Activated T-helper 2 cell treated with anti-CD3 and anti-CD28 coated beads, Interferon-gamma antibody, Interleukin-2, Interleukin-4, amounts not matched to agents 10 μg/mL and 5 μg/mL and 100 μg/mL, durations not matched to agents 14 hours and 24 hours and 36 hours (primary cell): ENCODE data around the gene AURKAIP1. TPM values are rescaled to one million over a fixed set of nuclear protein-coding genes. Genes with fewer than 3 reads are reported as not detected.
"Not testable (repeated sequence)": the region's sequence is repeated elsewhere in the genome, so short reads cannot be mapped to it uniquely, and the experiment has no call there.

Experiments used
- DNase-seq: peaks from one replicate; pipeline ENCODE4 v3.0.0; 2021; ENCODE audit warnings: low spot score
- H3K27ac Mint-ChIP-seq: one replicate; pipeline ENCODE4 v1.8.0; 2021; ENCODE audit warnings: mixed read lengths
- H3K27me3 Mint-ChIP-seq: one replicate; pipeline ENCODE4 v1.8.0; 2021; ENCODE audit warnings: low read depth, mixed read lengths
- H3K36me3 Mint-ChIP-seq: one replicate; pipeline ENCODE4 v1.8.0; 2021; ENCODE audit warnings: low read depth, mixed read lengths
- H3K4me1 Mint-ChIP-seq: one replicate; pipeline ENCODE4 v1.8.0; 2021; ENCODE audit warnings: low read depth, mixed read lengths
- H3K4me3 Mint-ChIP-seq: one replicate; pipeline ENCODE4 v1.8.0; 2021; ENCODE audit warnings: low read depth, mild to moderate bottlenecking, moderate library complexity, mixed read lengths
- H3K9me3 Mint-ChIP-seq: one replicate; pipeline ENCODE4 v1.8.0; 2021; ENCODE audit warnings: mixed read lengths
- intact Hi-C: fragments of 100-400 bp; cut with micrococcal nuclease; formaldehyde crosslinking; loops from one replicate; pipeline ENCODE4 v1.15.1; 2023
- total RNA-seq: library from RNA; stranded (reverse); gene quantifications from 2 replicates; pipeline ENCODE4 v1.2.3, GENCODE V29; 2022

Gene AURKAIP1
- total RNA-seq, 1 donor from 2014 or later = 133 TPM

- intact Hi-C loops = loop anchor here (10.0 kb wide), 1 partner anchor 68 kb away; the partner anchor contains the start of genes ACAP3 and PUSL1
- no peak for DNase-seq
- H3K27ac Mint-ChIP-seq = no peak overlapping the region
- peaks cover 15% of the 10 kb centered on the region for H3K36me3 Mint-ChIP-seq
- H3K4me3 Mint-ChIP-seq = peak overlapping the region; percentile 87
- H3K4me1 Mint-ChIP-seq = peaks cover 16% of the 10 kb centered on the region
- H3K27me3 Mint-ChIP-seq = no peaks in the 10 kb centered on the region
- H3K9me3 Mint-ChIP-seq = no peaks in the 10 kb centered on the region
These were observed 1.8 kb downstream of the AURKAIP1 start for GRCh38 chr1:1373051-1373814.

- Mint-ChIP-seq H3K27ac (peak overlapping the region; percentile 58), H3K27me3 (no peaks in the 10 kb centered on the region), H3K4me3 (peak overlapping the region; percentile 67), H3K9me3 (no peaks in the 10 kb centered on the region), H3K36me3 (peaks cover 15% of the 10 kb centered on the region), H3K4me1 (peaks cover 16% of the 10 kb centered on the region)
- intact Hi-C loops = loop anchor here (10.0 kb wide), 1 partner anchor 67 kb away; the partner anchor contains the start of genes ACAP3 and PUSL1
- DNase-seq = peak; percentile 74
These were observed 3.0 kb downstream of the AURKAIP1 start for GRCh38 chr1:1371746-1372711.

GRCh38 chr1:1371364-1371745, 3.7 kb downstream of the AURKAIP1 start:
- DNase-seq = peak; percentile 78
- intact Hi-C loops = loop anchor here (10.0 kb wide), 1 partner anchor 67 kb away; the partner anchor contains the start of genes ACAP3 and PUSL1
- H3K9me3 Mint-ChIP-seq = no peaks in the 10 kb centered on the region
- H3K36me3 Mint-ChIP-seq = peaks cover 15% of the 10 kb centered on the region
- H3K27ac Mint-ChIP-seq = no peak overlapping the region
- no peaks in the 10 kb centered on the region for H3K27me3 Mint-ChIP-seq
- H3K4me1 Mint-ChIP-seq = peaks cover 10% of the 10 kb centered on the region
- H3K4me3 Mint-ChIP-seq = peak overlapping the region; percentile 1

- intact Hi-C loops = loop anchor here (10.0 kb wide), 1 partner anchor 66 kb away; the partner anchor contains the start of genes ACAP3 and PUSL1
- Mint-ChIP-seq H3K27ac (no peak overlapping the region), H3K4me3 (no peak overlapping the region), H3K9me3 (no peaks in the 10 kb centered on the region), H3K36me3 (peaks cover 15% of the 10 kb centered on the region), H3K27me3 (no peaks in the 10 kb centered on the region), H3K4me1 (peaks cover 9% of the 10 kb centered on the region)
- no peak for DNase-seq
These were observed 4.2 kb downstream of the AURKAIP1 start for GRCh38 chr1:1370771-1371300.

- not testable (repeated sequence) for H3K27me3 Mint-ChIP-seq, H3K9me3 Mint-ChIP-seq, DNase-seq, H3K27ac Mint-ChIP-seq, H3K4me3 Mint-ChIP-seq, H3K4me1 Mint-ChIP-seq
- peaks cover 13% of the 10 kb centered on the region for H3K36me3 Mint-ChIP-seq
- intact Hi-C loops = loop anchor here (10.0 kb wide), 1 partner anchor 65 kb away; the partner anchor contains the start of genes ACAP3 and PUSL1
These were observed 4.9 kb downstream of the AURKAIP1 start for GRCh38 chr1:1370094-1370493.

- Mint-ChIP-seq H3K4me1 (peaks cover 2% of the 10 kb centered on the region), H3K27me3 (no peaks in the 10 kb centered on the region)
These were observed 7.7 kb downstream of the AURKAIP1 start for GRCh38 chr1:1367315-1367714.

GRCh38 chr1:1366699-1367066, 8.3 kb downstream of the AURKAIP1 start:
- no peaks in the 10 kb centered on the region for H3K4me1 Mint-ChIP-seq
- intact Hi-C loops = no loop called here
- H3K27me3 Mint-ChIP-seq = peaks cover 4% of the 10 kb centered on the region
- no peaks in the 10 kb centered on the region for H3K9me3 Mint-ChIP-seq
- H3K27ac Mint-ChIP-seq = no peak overlapping the region
- DNase-seq = no peak
- no peaks in the 10 kb centered on the region for H3K36me3 Mint-ChIP-seq
- no peak overlapping the region for H3K4me3 Mint-ChIP-seq

More at GRCh38 chr1:1367315-1367714, 7.7 kb downstream of the AURKAIP1 start:
- peaks cover 3% of the 10 kb centered on the region for H3K36me3 Mint-ChIP-seq
- intact Hi-C loops = no loop called here
- no peak for DNase-seq
- H3K27ac Mint-ChIP-seq = no peak overlapping the region
- H3K4me3 Mint-ChIP-seq = no peak overlapping the region
- H3K9me3 Mint-ChIP-seq = no peaks in the 10 kb centered on the region

- no peak for DNase-seq
- H3K36me3 Mint-ChIP-seq = no peaks in the 10 kb centered on the region
These were observed 8.9 kb downstream of the AURKAIP1 start for GRCh38 chr1:1365875-1366698.

GRCh38 chr1:1364266-1364665, 10.7 kb downstream of the AURKAIP1 start:
- intact Hi-C loops = no loop called here
- H3K4me1 Mint-ChIP-seq = peaks cover 2% of the 10 kb centered on the region
- H3K36me3 Mint-ChIP-seq = no peaks in the 10 kb centered on the region
- no peak overlapping the region for H3K27ac Mint-ChIP-seq
- H3K9me3 Mint-ChIP-seq = no peaks in the 10 kb centered on the region
- H3K4me3 Mint-ChIP-seq = no peak overlapping the region
- DNase-seq = no peak
- H3K27me3 Mint-ChIP-seq = peaks cover 11% of the 10 kb centered on the region

More at GRCh38 chr1:1365875-1366698, 8.9 kb downstream of the AURKAIP1 start:
- intact Hi-C loops = no loop called here
- Mint-ChIP-seq H3K9me3 (no peaks in the 10 kb centered on the region), H3K4me3 (no peak overlapping the region), H3K27me3 (peaks cover 4% of the 10 kb centered on the region), H3K27ac (no peak overlapping the region), H3K4me1 (no peaks in the 10 kb centered on the region)

GRCh38 chr1:1361982-1362423, 13.0 kb downstream of the AURKAIP1 start:
- Mint-ChIP-seq H3K27me3 (peaks cover 18% of the 10 kb centered on the region), H3K27ac (no peak overlapping the region), H3K9me3 (no peaks in the 10 kb centered on the region), H3K4me1 (peaks cover 6% of the 10 kb centered on the region), H3K4me3 (no peak overlapping the region), H3K36me3 (no peaks in the 10 kb centered on the region)
- DNase-seq = no peak
- intact Hi-C loops = no loop called here

GRCh38 chr1:1361233-1361981, 13.6 kb downstream of the AURKAIP1 start:
- H3K4me1 Mint-ChIP-seq = peaks cover 6% of the 10 kb centered on the region
- peaks cover 18% of the 10 kb centered on the region for H3K27me3 Mint-ChIP-seq
- H3K9me3 Mint-ChIP-seq = no peaks in the 10 kb centered on the region
- no peak overlapping the region for H3K4me3 Mint-ChIP-seq
- H3K36me3 Mint-ChIP-seq = no peaks in the 10 kb centered on the region
- no peak for DNase-seq
- intact Hi-C loops = no loop called here
- no peak overlapping the region for H3K27ac Mint-ChIP-seq
